GM21515 (cell line): ENCODE results near the gene MYO5A.

Source experiments
- ATAC-seq: cut with Tn5 transposase; IDR thresholded peaks from one replicate; pipeline ENCODE4 v1.9.1; 2021; ENCODE audit not compliant: unreplicated experiment

The MYO5A gene

GRCh38 chr15:52378746-52379394 lies 149.8 kb downstream of the MYO5A start:
- ATAC-seq = peak; percentile 48

- no peak for ATAC-seq
Measured at GRCh38 chr15:52370010-52370409, 158.7 kb downstream of the MYO5A start.

- ATAC-seq = no peak
Measured at GRCh38 chr15:52369455-52369854, 159.2 kb downstream of the MYO5A start.

GRCh38 chr15:52369030-52369429 lies 159.7 kb downstream of the MYO5A start:
- no peak for ATAC-seq

GRCh38 chr15:52368402-52368801 lies 160.3 kb downstream of the MYO5A start:
- ATAC-seq = no peak

GRCh38 chr15:52362497-52362896 lies 166.2 kb downstream of the MYO5A start:
- no peak for ATAC-seq

- ATAC-seq = no peak
Measured at GRCh38 chr15:52361975-52362494, 166.6 kb downstream of the MYO5A start.

- ATAC-seq = no peak
Measured at GRCh38 chr15:52361494-52361893, 167.2 kb downstream of the MYO5A start.

- ATAC-seq = no peak
Measured at GRCh38 chr15:52360229-52361203, 168.2 kb downstream of the MYO5A start.

- no peak for ATAC-seq
Measured at GRCh38 chr15:52359722-52360121, 169.0 kb downstream of the MYO5A start.

GRCh38 chr15:52357949-52358348 lies 170.7 kb downstream of the MYO5A start:
- ATAC-seq = no peak

GRCh38 chr15:52352086-52352485 lies 176.6 kb downstream of the MYO5A start:
- no peak for ATAC-seq

GRCh38 chr15:52351206-52351908 lies 177.3 kb downstream of the MYO5A start:
- no peak for ATAC-seq

- no peak for ATAC-seq
Measured at GRCh38 chr15:52350423-52350822, 178.3 kb downstream of the MYO5A start.

- no peak for ATAC-seq
Measured at GRCh38 chr15:52349052-52349700, 179.5 kb downstream of the MYO5A start.

- no peak for ATAC-seq
Measured at GRCh38 chr15:52348056-52348745, 180.5 kb downstream of the MYO5A start.

GRCh38 chr15:52344592-52344991 lies 184.1 kb downstream of the MYO5A start:
- ATAC-seq = no peak

- ATAC-seq = no peak
Measured at GRCh38 chr15:52343831-52344230, 184.8 kb downstream of the MYO5A start.

GRCh38 chr15:52340093-52340492 lies 188.6 kb downstream of the MYO5A start:
- no peak for ATAC-seq

- no peak for ATAC-seq
Measured at GRCh38 chr15:52338891-52339290, 189.8 kb downstream of the MYO5A start.
